Astrocyte (in vitro differentiated cells and primary cell): ENCODE data around the gene MKNK1.

Source experiments
- CTCF ChIP-seq: IDR thresholded peaks from 2 replicates; pipeline ENCODE4 v1.5.1; 2011; ENCODE audit warnings: low read depth, mild to moderate bottlenecking, inconsistent platforms, low read length, moderate library complexity; ENCODE audit not compliant: insufficient read depth
- EZH2 ChIP-seq: IDR thresholded peaks from 2 replicates; pipeline ENCODE4 v1.6.1; 2012; ENCODE audit warnings: mild to moderate bottlenecking, low read length, inconsistent platforms; ENCODE audit not compliant: insufficient read depth

DNA sequence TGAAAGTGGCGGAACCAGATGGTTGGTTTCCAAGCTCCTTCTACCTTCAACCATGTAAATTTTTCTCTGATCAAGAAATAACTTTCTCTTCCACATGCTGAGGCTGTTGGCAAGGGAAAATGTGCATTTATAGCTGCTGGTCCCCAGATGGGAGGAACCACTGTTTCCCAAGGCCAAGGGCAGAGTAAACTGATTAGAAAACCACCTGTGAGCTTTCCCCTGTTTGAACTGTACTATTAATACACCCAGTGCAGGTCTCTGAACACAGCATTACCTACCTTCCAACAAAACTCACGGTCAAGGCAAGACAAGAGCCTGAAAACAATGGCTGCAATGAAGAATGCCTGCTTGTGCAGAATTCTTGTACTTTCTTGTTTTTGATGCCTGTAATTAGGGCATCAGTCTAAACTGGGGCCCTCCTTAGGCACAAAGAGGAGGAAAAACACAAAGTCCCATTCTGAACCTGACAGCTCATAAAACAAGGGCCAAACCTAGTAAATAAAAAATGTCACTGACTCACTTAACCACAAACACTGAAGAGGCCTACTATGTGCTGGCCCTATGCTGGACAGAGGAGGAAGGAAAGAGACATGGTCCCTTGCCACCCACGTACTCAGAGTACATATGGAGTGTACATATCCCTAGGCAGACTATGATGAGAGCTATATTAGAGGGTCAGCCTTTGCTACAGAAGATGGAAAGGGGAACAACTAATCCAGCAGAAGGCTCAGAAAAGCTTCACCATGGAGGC is 2.6 kb downstream of the MKNK1 start:
- TF ChIP-seq CTCF, result no peak
- no peak for TF ChIP-seq EZH2
